ENCODE data around the gene RENBP.

RENBP gene

GRCh38 chrX:153953342-153953830 lies 8.9 kb upstream of the RENBP start:
- DNase-seq = peak; percentile 16 to 48

GRCh38 chrX:153952373-153953026 lies 8.1 kb upstream of the RENBP start:
- DNase-seq = no peak

- DNase-seq = no peak
Measured at GRCh38 chrX:153951683-153952372, 7.4 kb upstream of the RENBP start.

- DNase-seq = no peak
Measured at GRCh38 chrX:153950127-153950526, 5.7 kb upstream of the RENBP start.

GRCh38 chrX:153948847-153949805 lies 4.7 kb upstream of the RENBP start:
- DNase-seq = no peak

DNA sequence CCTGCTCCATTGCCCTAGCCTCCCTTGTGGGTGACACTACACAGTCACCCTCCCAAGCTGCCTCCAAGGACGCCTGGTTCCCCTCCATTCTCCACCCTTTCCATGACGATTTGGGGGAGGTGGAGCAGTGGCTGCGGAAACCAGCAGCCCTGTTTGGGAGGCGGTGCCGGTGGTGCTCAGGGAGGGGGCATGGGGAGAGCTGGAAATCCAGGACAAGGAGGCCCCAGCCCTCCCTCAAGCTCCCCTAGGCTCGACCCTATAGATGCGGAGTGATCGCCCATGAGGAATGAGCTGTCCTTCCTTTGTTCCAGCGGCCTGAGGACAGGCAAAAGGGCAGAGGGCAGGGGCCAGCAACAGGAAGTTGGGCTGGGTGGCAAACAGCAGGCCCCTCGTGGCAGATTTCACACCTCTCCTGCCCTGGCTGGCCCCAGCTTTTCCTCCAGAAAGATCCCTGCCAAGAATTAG lies 3.6 kb upstream of the RENBP start:
- no peak for DNase-seq

DNA sequence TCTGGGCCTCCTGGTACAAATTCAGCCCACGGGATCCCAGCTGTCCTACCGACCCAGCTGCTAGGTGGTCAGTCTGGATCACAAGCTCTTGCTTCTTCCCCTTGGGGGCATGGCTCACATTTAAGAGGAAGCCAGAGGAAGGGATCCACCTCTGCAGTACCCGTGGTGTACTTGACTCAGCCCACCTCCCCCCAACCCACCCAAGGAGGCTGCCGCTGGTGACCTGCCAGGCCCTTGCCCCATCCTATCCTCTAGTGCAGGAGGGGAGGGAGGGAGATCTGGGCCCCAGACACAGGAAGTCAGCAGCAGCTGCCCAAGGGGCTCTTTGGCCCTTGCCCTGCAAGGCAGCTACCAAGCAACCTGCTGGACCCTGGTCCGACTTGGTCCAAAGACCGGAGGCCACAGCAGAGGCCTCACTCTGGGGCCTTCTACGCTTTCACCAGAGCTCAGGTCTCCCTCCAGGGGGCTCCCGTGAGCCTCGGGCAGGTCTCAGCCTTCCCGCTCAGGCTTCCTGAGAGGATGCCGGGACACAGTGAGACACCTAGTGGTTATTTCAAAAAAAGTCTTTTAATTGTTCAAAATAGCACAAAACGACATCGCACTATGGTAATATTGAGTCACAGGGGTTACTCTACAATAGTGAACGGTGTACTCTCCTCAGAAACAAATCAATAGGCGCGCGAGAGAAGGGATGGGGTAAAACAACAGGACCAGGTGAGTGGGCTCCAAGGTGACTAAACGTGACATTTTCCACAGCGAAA lies 2.7 kb upstream of the RENBP start:
- DNase-seq = peak; percentile 36 to 69

- DNase-seq = no peak
Measured at GRCh38 chrX:153945956-153946943, 1.8 kb upstream of the RENBP start.

GRCh38 chrX:153944800-153945150 lies 332 bp upstream of the RENBP start:
- DNase-seq = no peak

- no peak for DNase-seq
Measured at GRCh38 chrX:153941336-153942252, 2.8 kb downstream of the RENBP start.

DNA sequence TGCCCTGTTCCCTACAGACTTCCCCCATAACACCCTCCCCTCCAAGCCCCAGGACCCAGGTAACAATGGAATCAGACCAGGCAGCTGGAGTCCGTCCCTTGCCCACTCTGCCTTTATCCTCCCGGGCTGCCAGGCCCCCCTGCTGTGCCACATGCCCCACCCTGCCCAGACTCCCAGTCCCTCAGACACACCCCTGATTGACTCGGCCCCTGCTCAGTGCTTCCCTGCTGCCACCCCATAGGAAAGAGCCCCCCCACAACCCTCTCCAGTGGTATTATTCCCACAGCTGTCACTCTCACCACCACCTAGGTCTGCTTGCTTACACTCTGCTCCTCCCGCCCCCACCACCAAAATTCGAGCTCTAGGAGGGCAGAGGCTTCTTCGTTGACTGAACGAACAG lies 4.9 kb downstream of the RENBP start:
- no peak for DNase-seq

- no peak for DNase-seq
Measured at GRCh38 chrX:153938226-153938786, 6.1 kb downstream of the RENBP start.

GRCh38 chrX:153937056-153937455 lies 7.4 kb downstream of the RENBP start:
- DNase-seq = no peak

GRCh38 chrX:153935326-153935851 lies 9.1 kb downstream of the RENBP start:
- DNase-seq = no peak

DNA sequence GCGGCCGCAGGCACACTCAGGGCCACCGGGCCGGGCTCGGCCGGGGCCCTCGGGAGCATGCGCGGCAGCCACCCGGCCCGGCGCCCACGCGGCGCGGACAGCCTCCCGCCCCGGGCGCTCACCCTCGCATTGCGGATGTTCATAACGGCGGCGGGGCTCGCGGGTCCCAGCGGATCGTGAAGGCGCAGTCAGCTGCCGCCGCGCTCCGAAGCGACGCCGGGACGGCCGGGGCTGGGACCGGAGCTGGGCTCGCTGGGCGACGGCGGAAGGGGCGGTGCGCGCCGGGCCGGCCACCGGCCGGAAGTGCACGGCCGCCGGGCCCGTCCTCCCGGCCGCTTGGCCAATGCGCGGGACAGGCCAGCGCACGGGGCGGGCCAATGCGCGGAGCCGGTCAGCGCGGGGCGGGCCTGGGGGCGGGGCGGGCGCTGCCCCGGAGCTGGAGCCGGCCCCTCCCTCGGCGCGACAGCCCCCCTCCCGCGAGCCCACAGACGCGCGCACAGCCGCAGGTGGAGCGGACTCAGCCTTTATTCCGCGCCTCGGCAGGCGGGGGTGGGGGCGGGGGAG lies 9.6 kb downstream of the RENBP start, which contains the start of gene NAA10:
TSS of gene NAA10 (minus strand) at position 276 of the 564 bp plus-strand sequence. CDS start at position 143, 133 bp downstream.
- DNase-seq = peak; percentile 38 to 71

DNA sequence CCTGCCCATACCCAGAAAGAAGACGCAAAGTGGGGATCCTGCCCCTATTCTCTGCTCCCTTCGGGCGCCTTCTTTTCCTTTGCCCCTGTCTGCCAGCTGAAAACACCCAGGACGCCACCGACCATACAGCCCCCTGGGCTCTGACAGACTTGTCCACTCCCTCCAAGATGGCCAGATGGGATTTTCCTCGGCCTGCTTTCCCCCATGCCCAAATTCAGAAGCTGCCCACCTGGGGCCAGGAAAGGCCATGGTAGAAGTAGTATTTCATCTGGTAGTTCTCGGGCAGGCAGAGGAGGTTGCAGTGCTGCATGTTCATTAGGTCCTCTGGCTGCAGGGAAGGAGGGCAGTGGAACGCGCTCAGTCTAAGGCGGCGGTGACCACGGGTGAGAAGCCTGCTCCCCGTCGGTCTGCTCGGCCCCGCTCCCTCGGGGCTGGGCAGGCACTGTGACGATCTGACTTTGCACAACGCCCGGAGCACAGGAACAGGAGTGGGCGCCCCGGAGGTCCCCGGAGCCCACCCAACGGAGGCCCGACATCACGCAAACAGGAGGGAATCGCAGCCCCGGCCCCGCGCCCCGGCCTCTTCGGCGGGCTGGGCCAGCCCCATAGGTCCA lies 10.2 kb downstream of the RENBP start:
- no peak for DNase-seq

DNA sequence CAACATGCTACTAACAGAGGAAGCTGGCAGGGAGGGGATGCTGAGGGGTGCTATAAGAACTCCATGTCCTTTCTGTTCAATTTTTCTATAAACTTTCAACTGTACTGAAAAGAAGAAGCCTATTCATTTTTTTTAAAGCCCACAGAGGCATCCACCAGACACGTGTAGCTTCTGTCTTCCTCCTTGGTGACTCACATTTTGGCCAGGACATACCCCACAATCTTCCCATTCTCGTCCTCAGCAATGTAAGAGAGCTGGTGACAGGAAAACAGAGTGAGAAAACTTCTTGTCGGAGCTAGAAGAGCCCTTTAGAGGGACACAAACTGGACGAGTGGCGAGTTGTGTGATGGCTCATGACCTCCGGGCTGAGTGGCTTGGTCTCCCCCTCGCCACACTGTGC lies 10.7 kb downstream of the RENBP start:
- DNase-seq = no peak

GRCh38 chrX:153932220-153932915 lies 12.1 kb downstream of the RENBP start:
- DNase-seq = no peak

Measured in NCI-H2081 (cell line).